Measurements from ENCODE around the gene PUM2.

Gene PUM2

DNA sequence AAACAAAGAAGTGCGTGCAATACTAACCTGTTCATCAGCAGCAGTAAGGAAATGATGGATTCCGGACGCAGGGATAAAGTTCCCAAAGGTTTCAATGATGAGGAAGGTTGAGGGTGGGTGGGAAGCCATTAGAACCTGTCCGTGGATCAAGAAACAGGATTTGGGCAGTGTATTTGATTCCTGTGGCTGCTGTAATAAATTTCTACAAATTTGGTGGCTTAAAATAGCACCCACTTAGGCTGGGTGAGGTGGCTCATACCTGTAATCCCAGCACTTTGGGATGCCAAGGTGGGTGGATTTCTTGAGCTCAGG is 120.6 kb downstream of the PUM2 start:
- no peak for DNase-seq (ENCODE audit: low read depth)

- no peak for DNase-seq (ENCODE audit: low read depth)
Measured at GRCh38 chr2:20229322-20230113, 121.1 kb downstream of the PUM2 start.

DNA sequence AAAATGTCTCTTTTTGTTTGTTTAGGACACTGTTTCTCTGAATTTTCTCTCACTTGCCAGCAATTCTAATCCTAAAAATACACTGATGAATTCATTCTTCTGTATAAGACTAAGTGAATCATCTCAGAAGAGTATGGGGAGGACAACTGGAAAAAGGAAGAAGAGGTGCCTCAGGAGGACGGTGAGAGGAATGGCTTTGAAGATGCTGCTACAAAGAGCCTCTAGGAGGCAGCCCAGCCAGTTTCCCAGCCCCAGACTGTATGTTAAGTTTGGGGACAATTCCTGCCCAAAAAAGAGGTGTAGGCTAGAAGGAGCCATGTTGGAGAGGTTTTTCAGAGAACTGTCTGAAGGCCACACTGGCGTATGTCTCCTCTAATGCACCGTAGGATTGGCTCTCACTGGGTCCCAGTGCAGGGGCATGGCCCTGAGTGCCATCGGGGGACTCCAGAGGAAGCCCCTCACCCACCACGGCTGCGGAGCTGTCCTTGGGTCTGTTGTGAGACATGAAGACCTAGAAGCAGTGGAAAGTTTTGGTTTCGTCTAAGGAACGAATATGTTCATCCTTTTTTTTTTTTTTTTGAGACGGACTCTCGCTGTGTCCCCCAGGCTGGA is 122.6 kb downstream of the PUM2 start:
- DNase-seq (ENCODE audit: low read depth), result no peak

- no peak for DNase-seq (ENCODE audit: low read depth)
Measured at GRCh38 chr2:20226152-20226545, 124.5 kb downstream of the PUM2 start.

DNA sequence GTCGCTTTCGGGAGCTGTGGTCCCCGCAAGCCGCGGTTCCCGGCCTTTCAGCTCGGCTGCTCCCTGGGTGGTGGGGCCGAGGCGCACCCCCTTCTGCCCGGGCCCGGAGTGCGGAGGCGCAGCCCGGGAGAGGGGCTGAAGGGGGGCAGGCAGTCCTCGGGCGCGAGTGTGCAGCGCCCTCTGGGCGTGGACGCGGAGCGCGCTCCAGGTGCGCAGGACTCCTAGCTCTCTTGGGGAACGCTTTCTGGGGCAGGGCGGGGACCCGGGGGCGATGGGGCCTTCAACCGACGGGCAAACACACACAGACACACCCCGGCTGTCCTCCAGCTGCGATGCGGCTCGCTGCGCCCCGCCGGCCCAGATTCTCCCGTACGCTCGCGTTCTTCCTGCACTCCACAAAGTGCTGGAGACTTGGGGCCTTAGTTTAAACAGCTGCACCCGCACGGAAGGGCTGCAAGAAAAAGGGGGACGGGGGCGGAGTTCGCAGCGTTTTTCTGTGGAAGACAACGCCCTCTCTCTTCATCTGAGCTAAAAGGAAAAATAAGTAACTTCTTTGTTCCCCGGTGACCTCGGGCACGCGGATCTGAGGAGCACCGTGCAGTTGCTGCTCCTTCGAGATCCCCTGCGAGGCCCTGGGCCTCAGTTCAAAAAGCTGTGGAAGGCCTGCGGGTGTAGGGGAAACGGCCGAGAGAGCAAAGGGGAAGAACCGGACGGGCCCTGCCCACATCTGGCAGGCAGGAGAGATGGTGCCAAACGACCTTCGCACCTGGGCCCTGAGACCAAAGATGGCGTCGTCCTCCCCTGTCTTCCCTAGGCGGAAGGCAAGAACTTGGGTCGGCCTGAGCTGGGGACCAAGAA is 125.1 kb downstream of the PUM2 start:
- DNase-seq (ENCODE audit: low read depth), result no peak

GRCh38 chr2:20224716-20225293 is 125.8 kb downstream of the PUM2 start, which contains the start of gene SDC1:
Gene SDC1, minus strand, starts transcription at chr2:20225130. Its CDS starts 263 bp downstream, at chr2:20224867.
- DNase-seq (ENCODE audit: low read depth), result no peak

DNA sequence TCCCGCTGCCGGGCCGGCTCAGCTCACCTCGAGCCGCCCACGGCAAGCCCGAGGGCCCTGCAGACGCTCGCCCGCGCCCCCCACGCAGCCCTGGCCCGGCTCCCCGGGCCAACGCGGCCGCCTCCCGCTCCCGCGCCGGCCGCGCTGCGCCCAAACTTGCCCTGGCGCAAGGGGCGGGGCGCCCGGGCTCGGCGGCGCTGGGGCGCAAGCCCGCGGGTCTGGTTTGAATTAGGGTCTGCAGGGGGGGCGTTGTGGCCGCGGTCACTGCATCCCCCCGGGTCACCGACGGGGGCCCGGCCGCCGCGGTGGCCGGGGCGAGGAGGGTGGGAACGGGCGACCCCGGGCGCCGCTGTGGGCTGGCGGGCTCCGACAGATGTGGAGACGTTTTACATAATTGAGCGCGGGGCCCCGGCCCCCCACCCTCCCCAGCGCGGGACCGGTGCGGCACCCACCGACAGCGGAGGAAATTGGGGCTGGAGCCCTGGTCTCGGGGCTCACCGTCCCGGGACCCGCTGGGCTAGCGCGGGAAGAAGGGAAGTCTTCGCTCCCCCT is 126.4 kb downstream of the PUM2 start:
- DNase-seq (ENCODE audit: low read depth), result no peak

DNA sequence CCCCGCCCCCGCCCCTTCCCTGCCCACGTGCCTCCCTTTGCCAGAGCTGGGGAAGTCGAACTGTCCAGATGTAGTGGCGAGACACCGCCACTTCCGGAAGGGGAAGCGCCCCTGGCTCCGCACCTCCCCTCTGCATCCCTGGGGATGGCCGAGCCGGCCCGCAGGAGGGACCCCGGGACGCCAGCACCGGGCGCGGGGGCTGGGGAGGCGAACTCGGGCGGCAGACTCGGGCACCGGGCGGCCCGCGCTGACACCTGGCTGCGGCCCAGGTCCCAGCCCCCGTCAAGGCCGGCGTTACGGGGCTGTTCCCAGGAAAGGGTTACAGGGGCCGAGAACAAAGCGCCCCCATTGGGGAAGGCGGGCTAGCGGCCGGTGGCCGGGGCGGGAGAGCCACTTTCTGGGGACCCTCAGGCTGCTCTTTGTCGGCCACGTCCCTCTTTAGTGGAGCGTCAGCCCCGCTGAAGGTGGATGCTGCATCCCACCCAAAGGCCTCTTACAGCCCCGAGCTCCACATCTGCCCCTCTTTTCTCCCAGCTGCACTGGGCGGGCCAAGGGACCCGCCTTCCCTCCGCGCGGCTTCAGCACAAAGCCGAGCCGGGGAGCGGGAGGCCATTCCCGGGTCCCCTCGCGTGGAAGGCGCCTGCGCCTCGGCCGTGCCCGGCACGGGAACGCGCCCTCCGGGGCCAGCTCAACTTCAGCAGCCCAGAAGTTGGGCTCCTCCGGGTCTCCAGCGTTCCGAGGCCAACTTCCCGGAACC is 127.1 kb downstream of the PUM2 start:
- DNase-seq (ENCODE audit: low read depth), result no peak

DNA sequence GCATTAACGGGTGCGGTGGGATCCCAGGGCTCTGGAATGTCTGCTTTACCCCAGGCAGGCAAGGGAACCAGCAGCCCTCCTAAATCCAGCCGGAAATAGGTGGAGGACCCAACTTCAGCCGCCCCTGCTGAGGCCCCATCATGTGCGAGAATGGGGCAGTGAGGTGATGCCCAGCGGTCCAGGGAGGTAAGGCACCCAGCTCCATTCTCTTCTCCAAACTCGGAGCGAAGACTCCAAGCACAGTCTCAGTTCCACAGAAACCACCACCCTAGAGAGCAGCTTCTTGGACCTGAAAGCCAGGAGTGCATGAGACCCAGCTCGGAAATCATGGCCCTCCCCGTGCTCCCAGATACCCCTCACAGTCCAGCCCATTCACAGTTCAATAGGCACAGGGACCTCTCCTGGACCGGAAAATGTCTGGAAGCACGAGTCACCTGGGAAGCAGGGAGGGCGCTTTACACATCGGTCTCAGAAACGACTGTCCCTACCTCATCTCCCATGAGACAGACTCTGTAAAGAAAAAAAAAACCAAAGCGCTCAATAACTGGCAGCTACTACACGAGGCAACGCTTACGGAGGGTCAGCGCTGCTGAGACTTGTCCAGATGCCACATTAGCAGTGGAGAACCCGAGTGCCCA is 127.8 kb downstream of the PUM2 start:
- no peak for DNase-seq (ENCODE audit: low read depth)

DNA sequence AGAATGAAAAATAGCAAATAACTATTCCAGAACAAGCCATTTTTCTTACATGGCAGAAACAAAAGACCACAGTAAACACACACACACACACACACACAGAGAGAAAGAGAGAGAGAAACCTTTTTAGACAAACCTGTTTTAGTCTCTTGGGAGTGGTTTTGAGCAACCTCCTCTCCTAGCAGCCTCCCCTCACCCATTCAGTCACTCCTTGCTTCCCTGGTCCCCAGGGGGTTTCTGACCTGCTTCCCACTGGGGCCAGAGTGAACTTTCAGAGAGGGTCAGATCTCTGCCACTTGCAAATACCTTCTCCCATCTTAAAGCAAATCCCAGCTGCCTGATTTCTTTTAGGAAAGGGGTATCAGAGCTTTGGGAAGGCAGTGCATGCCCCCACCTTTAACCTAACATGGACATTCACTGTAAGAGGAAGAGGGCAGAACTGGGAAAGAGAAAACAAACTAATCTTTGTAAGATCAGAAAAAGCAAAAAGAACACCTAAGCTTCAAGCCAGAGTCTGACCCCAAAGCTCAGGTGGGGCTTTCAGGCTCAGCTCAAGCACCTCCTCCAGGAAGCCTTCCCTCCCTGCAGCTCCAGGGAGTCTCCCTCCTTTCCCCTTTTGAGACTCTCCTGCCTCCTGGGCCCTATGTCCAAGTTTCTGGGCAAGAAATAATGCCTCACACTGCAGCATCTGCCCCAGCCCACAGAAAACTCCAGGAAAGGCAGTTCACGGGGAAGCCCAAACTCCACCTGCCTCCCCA is 128.5 kb downstream of the PUM2 start:
- DNase-seq (ENCODE audit: low read depth), result no peak

GRCh38 chr2:20221555-20221973 is 129.1 kb downstream of the PUM2 start:
- DNase-seq (ENCODE audit: low read depth), result no peak

- DNase-seq (ENCODE audit: low read depth), result no peak
Measured at GRCh38 chr2:20220806-20221554, 129.7 kb downstream of the PUM2 start.

GRCh38 chr2:20219763-20220380 is 130.8 kb downstream of the PUM2 start:
- no peak for DNase-seq (ENCODE audit: low read depth)

- DNase-seq (ENCODE audit: low read depth), result no peak
Measured at GRCh38 chr2:20218331-20219320, 132.0 kb downstream of the PUM2 start.

DNA sequence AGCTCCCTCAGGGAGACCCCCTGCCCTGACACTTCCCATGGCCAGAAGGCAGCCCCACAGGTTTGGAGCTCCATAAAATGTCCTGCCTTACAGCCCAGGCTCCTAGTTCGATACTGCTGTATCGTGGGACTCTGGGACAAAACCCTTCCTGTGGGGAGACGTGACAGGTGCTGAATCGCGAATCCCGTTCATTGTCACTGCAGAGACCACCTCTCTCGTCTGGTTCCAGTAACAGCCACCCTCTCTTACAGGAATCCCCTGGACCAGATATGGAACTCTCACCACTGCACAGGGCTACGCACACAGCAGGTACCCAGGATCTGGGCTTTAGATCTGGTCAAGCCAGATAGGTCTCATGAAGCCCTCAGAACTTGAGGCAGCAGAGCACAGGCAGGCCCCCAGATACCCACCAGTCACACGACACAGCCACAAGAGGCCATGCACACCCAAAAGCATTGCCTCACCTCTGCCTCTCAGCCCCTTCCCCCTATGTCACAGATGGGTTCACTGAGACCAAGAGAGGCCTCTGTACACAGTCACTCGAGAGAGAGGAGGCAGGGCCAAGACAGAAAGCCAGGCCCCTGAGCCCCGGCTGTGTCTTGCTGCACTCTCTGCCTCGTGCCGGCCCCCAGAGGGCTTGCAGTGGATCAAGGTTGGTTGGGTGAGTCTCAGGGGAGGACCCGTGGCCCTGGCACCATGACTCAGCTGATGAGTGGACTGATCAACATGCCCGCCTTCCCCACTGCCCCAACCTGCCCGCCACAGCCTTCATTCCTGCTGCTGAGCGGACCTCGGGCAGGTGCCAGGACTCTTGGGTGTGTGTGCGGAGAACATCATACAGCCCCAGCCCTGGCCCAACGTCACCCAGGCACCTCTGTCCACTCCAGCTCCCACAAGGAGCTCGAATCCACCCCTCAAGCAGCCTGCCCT is 133.3 kb downstream of the PUM2 start:
- no peak for DNase-seq (ENCODE audit: low read depth)

DNA sequence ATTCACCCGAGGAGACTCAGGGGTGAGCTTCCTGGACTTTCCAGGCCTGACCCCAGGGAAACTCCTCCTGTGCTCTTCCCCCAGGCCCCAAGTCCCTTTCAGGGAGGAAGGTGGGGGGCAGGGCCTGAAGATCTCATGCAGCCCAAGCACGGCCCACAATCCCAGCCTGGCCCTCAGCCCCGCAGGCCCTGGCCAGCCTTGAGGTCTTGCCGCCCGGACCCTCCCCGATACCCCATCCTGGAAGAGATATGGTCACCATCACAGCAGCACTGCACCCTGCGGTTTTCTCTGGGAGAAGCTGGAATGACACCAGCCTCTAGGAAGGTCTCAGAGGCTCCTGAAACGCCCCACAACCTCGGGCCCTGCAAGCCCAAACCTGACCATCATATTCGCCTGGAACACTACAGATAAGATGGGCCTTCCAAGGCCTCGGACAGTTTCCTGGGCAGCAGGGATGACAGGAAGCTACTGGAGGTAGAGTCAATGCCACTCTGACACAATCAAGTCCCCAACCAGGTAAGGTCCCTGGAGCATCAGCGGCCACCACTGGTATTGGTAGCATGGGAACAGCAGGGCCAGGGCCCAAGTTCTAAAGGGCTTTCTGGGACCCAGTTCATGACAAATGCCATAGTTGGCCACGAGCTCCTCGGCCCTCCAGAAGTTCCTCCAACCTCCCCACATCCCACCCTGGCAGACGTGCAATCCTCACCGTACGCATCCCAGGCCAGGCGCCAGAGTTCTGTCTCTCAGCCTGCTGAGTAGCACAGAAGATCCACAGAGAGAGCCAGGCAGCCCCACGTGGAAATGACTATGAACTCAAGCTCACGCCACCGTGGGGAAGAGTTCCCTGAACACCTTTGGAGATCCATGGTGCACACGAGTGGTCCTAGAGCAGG is 134.3 kb downstream of the PUM2 start:
- no peak for DNase-seq (ENCODE audit: low read depth)

Measured in stimulated activated CD8-positive, alpha-beta memory T cell treated with anti-CD3 and anti-CD28 coated beads, Interleukin-12 subunit alpha, Interleukin-12 subunit beta, amount 100 ng/mL, for 4 hours (primary cell).